Measurements from ENCODE around the gene VPS13D. TPM values are rescaled to one million over a fixed set of nuclear protein-coding genes. Genes with fewer than 3 reads are reported as not detected.
"Not testable (repeated sequence)": the region's sequence is repeated elsewhere in the genome, so short reads cannot be mapped to it uniquely, and the experiment has no call there.

Gene VPS13D
- total and polyA plus RNA-seq, 2 of the 4 experiments (the other 2 are of a cell fraction): 9.0 to 16.3 TPM

GRCh38 chr1:12456081-12456480 is 226.3 kb downstream of the VPS13D start:
- DNase-seq; H4K20me1 ChIP-seq (ENCODE audit: insufficient read depth, low read length); intact Hi-C loops (cut with micrococcal nuclease); H3K27me3 ChIP-seq (ENCODE audit: control insufficient read depth, insufficient read depth, low read length); H2AK9ac ChIP-seq (replicated peaks; ENCODE audit: low read depth, low read length, poor library complexity); H3K9me3 ChIP-seq (ENCODE audit: control insufficient read depth, insufficient read depth, low read length); H3K4me3 ChIP-seq (ENCODE audit: insufficient read depth, low read depth, low read length); POLR2A ChIA-PET (ENCODE audit: unreplicated experiment); H2AFZ ChIP-seq (replicated peaks; ENCODE audit: low read length, poor library complexity); H3K4me2 ChIP-seq (ENCODE audit: low read depth, low read length); ATAC-seq (ENCODE audit: low read depth); in situ Hi-C loops (cut with MboI; ENCODE audit: low sequenced_read_pairs); BruUV-seq (replicated peaks); dilution Hi-C loops (cut with HindIII; ENCODE audit: low sequenced_read_pairs, unreplicated experiment); H3K36me3 ChIP-seq (ENCODE audit: control insufficient read depth, insufficient read depth, low read length); H3K9ac ChIP-seq (ENCODE audit: low read depth, low read length); CTCF ChIA-PET: not testable (repeated sequence)
- peaks cover 31% of the 10 kb centered on the region for H3K9me1 ChIP-seq (ENCODE audit: insufficient read depth, low read length)
- H2BK15ac ChIP-seq (ENCODE audit: low read depth, low read length): peak overlapping the region; percentile 97
- H3K79me1 ChIP-seq (ENCODE audit: low read depth in 1 of 2, low read length in 2 of 2): peaks cover 0 to 39% of the 10 kb centered on the region in 2 experiments; a peak in 2 of 4 replicates
- H4K5ac ChIP-seq (ENCODE audit: low read depth, low read length): peak overlapping the region; percentile 83
- peak overlapping the region; percentile 86 for H2BK5ac ChIP-seq (ENCODE audit: low read depth, low read length, poor library complexity, severe bottlenecking)
- H3K56ac ChIP-seq (ENCODE audit: extremely low read depth, insufficient read depth, low read length): peak overlapping the region; percentile 52; the same call in 1 of the 2 replicates
- H2AK5ac ChIP-seq (ENCODE audit: low read depth, low read length): peak overlapping the region; percentile 100
- peak overlapping the region; percentile 56; the same call in 1 of the 2 replicates for H3K27ac ChIP-seq (ENCODE audit: insufficient read depth, low read length)
- H4K8ac ChIP-seq (ENCODE audit: low read depth in 2 of 2, low read length in 2 of 2): peak overlapping the region; percentile 32 to 76
- peak overlapping the region; percentile 88 for H3K18ac ChIP-seq (ENCODE audit: low read depth, low read length)
- peaks cover 38% of the 10 kb centered on the region for H3K4me1 ChIP-seq (ENCODE audit: control insufficient read depth, insufficient read depth, low read length)
- 100% methylated on average over 1 of the region's 7 CpGs; no CpG with 5 or more reads in 1 of the 2 experiments for WGBS, 2 experiments (ENCODE audit: extremely low coverage in 2 of 2, insufficient read length in 1 of 2)
- peak overlapping the region; percentile 97 for H3K4ac ChIP-seq (ENCODE audit: low read depth, low read length)
- peak overlapping the region; percentile 96 for H2BK120ac ChIP-seq (ENCODE audit: low read depth, low read length)
- H4K91ac ChIP-seq (ENCODE audit: insufficient read depth, low read depth, low read length): peak overlapping the region; percentile 96
- peak overlapping the region; percentile 73 for H3K14ac ChIP-seq (replicated peaks; ENCODE audit: low read depth, low read length)
- H2BK20ac ChIP-seq (ENCODE audit: low read depth, low read length): peak overlapping the region; percentile 95
- peak overlapping the region; percentile 70 for H3K23ac ChIP-seq (ENCODE audit: low read depth, low read length)
